Right lobe of liver (tissue), 6 donors: ENCODE data around the gene MAPT. TPM values are rescaled to one million over a fixed set of nuclear protein-coding genes. Genes with fewer than 3 reads are reported as not detected.

Experiments
- ATAC-seq, 4 donors: fragments of 200-7000 bp; cut with Tn5 transposase; one replicate each; pipeline ENCODE4 v1.9.1; 2020; ENCODE audit warnings: mild to moderate bottlenecking in 4 of 4, moderate library complexity in 4 of 4
- DNase-seq, 3 donors: peaks; one replicate each; pipeline ENCODE4 v3.0.0-alpha.2; 2020
- H3K27ac ChIP-seq, 3 donors: fragments of 200-600 bp; one replicate each; pipeline ENCODE4 v1.8.0; 2022
- H3K27me3 ChIP-seq, 2 donors: fragments of 200-600 bp; one replicate each; pipeline ENCODE4 v1.8.0; 2022
- H3K36me3 ChIP-seq, 4 donors: fragments of 200-600 bp; sonication (generic) in 1 of 4; one replicate each; pipeline versions ENCODE4 v1.5.1 to v1.8.0; 2017 to 2022; ENCODE audit warnings: control low read depth in 1 of 4
- H3K4me1 ChIP-seq, 4 donors: fragments of 200-600 bp; sonication (generic) in 1 of 4; one replicate each; pipeline versions ENCODE4 v1.5.1 to v1.8.0; 2017 to 2022; ENCODE audit warnings: control low read depth in 1 of 4
- H3K4me3 ChIP-seq, 3 donors: fragments of 200-600 bp; one replicate each; pipeline ENCODE4 v1.8.0; 2022
- H3K9me3 ChIP-seq, 4 donors: fragments of 200-600 bp; sonication (generic) in 1 of 4; one replicate each; pipeline versions ENCODE4 v1.5.1 to v1.8.0; 2017 to 2022; ENCODE audit warnings: control low read depth in 1 of 4
- POLR2A ChIP-seq: fragments of 450-650 bp; IDR thresholded peaks from one replicate; pipeline ENCODE4 v1.6.1; 2017; ENCODE audit warnings: antibody characterized with exemption, mild to moderate bottlenecking
- WGBS: methylation state at CpG from one replicate; pipeline ENCODE4 v1.1.6; 2018; ENCODE audit warnings: low coverage, low lambda C conversion rate; ENCODE audit not compliant: insufficient coverage; ENCODE audit errors: missing lambda C conversion rate; 5-methylcytosine and 5-hydroxymethylcytosine counted together
- intact Hi-C, 2 donors: fragments of 100-400 bp; cut with DNase I; formaldehyde crosslinking; loops; one replicate each; pipeline versions ENCODE4 v1.11.2 to v1.14.1; 2022
- total RNA-seq, 6 experiments: library from RNA; depleted of rRNA in 2 of 6; stranded (reverse); fragments of >200 nt in 2 of 6; fragmentation: NEBNext Ultra II Directional in 3 of 6; extraction: Animal tissue kit (Norgen Biotek cat#: 25700) in 3 of 6; gene quantifications; one replicate each; pipeline versions ENCODE4 v1.1.0 to v1.2.4, GENCODE V29; 2016 to 2023
- TF ChIP-seq, protein P1 (sequence below), 4 donors: fragments of 200-600 bp in 3 of 4; fragments of 450-650 bp in 1 of 4; IDR thresholded peaks; one replicate each; pipeline versions ENCODE4 v1.5.1 to v1.8.0; 2016 to 2022; ENCODE audit warnings: antibody characterized with exemption in 4 of 4, mild to moderate bottlenecking in 2 of 4
- donor health status: DM: no; HTN: yes; CAD: no.
- donor health status: DM: no; HTN: no; CAD: no.
- donor health status: DM: no; HTN: no; CAD: no.
- donor health status: DM: no; HTN: yes; CAD: no.
- donor health status: DM: no; HTN: yes; CAD: no.

MAPT gene
- total RNA-seq, 6 experiments from 2014 or later: 0.39 to 4.9 (median 0.59) TPM

DNA sequence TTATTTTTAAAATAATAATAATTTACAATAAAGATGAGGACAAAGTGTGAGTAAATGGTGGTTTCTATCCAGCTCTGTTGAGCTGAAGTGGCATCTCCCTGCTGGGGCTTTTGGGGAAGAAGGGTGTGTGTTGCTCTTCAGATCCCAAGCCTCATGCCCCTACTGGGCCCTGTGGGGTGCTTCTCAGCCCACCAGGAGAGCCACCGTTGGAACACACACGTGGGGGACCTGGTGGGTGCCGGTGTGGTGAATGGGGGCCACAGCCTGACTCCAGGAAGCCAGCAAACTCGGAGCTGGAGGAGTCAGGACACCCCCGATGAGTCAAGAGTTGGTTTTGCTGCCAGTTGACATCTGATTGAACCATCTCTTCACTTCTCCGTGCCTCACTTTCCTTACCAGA lies 66.9 kb downstream of the MAPT start:
- ATAC-seq (no peak), DNase-seq (no peak)
- no peak overlapping the region for H3K4me3 ChIP-seq
- TF ChIP-seq, protein P1, sequence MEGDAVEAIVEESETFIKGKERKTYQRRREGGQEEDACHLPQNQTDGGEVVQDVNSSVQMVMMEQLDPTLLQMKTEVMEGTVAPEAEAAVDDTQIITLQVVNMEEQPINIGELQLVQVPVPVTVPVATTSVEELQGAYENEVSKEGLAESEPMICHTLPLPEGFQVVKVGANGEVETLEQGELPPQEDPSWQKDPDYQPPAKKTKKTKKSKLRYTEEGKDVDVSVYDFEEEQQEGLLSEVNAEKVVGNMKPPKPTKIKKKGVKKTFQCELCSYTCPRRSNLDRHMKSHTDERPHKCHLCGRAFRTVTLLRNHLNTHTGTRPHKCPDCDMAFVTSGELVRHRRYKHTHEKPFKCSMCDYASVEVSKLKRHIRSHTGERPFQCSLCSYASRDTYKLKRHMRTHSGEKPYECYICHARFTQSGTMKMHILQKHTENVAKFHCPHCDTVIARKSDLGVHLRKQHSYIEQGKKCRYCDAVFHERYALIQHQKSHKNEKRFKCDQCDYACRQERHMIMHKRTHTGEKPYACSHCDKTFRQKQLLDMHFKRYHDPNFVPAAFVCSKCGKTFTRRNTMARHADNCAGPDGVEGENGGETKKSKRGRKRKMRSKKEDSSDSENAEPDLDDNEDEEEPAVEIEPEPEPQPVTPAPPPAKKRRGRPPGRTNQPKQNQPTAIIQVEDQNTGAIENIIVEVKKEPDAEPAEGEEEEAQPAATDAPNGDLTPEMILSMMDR (IDR thresholded peaks at IDR 0.05): no peak
- TF ChIP-seq POLR2A: no peak
- no peak overlapping the region for H3K27ac ChIP-seq
- H3K4me1 ChIP-seq: no peaks in the 10 kb centered on the region
- no peaks in the 10 kb centered on the region for H3K9me3 ChIP-seq
- no peaks in the 10 kb centered on the region for H3K36me3 ChIP-seq
- H3K27me3 ChIP-seq: no peaks in the 10 kb centered on the region
- intact Hi-C loops: no loop called here
- WGBS: 17% methylated on average over 1 of the region's 6 CpGs

- no peaks in the 10 kb centered on the region for H3K27me3 ChIP-seq
- WGBS: 87% methylated on average over 11 of the region's 12 CpGs
- no peak for TF ChIP-seq POLR2A
- TF ChIP-seq, protein P1 (IDR thresholded peaks at IDR 0.05): no peak
- H3K4me3 ChIP-seq: no peak overlapping the region
- DNase-seq (no peak), ATAC-seq (no peak)
- no peak overlapping the region for H3K27ac ChIP-seq
- no peaks in the 10 kb centered on the region for H3K9me3 ChIP-seq
- H3K4me1 ChIP-seq: no peaks in the 10 kb centered on the region
- intact Hi-C loops: no loop called here
- no peaks in the 10 kb centered on the region for H3K36me3 ChIP-seq
Observed at GRCh38 chr17:45962221-45962972, 68.0 kb downstream of the MAPT start.

DNA sequence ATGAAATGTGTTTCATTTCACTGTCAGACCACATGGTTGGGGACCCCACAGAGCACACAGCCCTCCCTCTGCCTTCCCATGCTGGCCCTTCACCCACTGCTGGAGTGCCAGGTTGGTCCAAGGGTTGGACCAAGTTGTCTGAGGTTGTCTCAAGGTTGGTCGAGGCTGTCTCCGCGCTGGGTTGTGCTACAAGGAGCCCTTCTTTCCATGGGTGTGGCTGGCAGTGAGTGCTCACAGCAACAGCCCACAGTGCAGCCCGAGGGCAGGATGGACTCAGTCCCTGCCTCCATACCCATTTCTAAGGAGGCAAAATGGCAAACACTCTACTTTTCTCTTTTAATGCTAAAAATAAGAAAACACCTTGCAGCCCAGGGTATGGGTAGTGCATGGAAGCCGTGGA lies 68.9 kb downstream of the MAPT start:
- TF ChIP-seq, protein P1 (IDR thresholded peaks at IDR 0.05): no peak
- TF ChIP-seq POLR2A: no peak
- DNase-seq (no peak), ATAC-seq (no peak)
- 69% methylated on average over 2 of the region's 5 CpGs for WGBS
- intact Hi-C loops: no loop called here
- Histone ChIP-seq H3K27ac (no peak overlapping the region), H3K4me3 (no peak overlapping the region), H3K9me3 (no peaks in the 10 kb centered on the region), H3K36me3 (no peaks in the 10 kb centered on the region), H3K27me3 (no peaks in the 10 kb centered on the region), H3K4me1 (no peaks in the 10 kb centered on the region)

GRCh38 chr17:45963889-45964288 lies 69.5 kb downstream of the MAPT start:
- Histone ChIP-seq H3K36me3 (no peaks in the 10 kb centered on the region), H3K27me3 (no peaks in the 10 kb centered on the region), H3K9me3 (no peaks in the 10 kb centered on the region), H3K4me3 (no peak overlapping the region), H3K4me1 (no peaks in the 10 kb centered on the region), H3K27ac (no peak overlapping the region)
- no peak for DNase-seq
- WGBS: 44% methylated on average over 3 of the region's 5 CpGs
- TF ChIP-seq POLR2A: no peak
- TF ChIP-seq, protein P1 (IDR thresholded peaks at IDR 0.05): no peak
- intact Hi-C loops: no loop called here
- no peak for ATAC-seq
